ENCODE results near the gene ARHGAP24. TPM values are rescaled to one million over a fixed set of nuclear protein-coding genes. Genes with fewer than 3 reads are reported as not detected.

ARHGAP24 gene
- total and polyA plus RNA-seq, 2 donors (not counting 1 experiment from before 2014, with no cell fraction given) = 15.9 to 40.5 TPM

DNA sequence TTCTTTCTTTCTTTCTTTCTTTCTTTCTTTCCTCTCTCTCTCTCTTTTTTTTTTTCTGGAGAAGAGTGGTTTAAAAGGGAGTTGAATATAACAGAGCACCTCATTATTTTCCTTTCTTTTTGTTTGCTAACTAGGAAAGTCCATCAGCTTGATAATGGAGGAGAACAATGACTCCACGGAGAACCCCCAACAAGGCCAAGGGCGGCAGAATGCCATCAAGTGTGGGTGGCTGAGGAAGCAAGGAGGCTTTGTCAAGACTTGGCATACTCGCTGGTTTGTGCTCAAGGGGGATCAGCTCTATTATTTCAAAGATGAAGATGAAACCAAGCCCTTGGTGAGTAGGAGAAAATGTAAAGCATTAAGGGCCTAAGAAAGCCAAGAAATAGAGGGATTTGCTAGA, 95.4 kb downstream of the ARHGAP24 start:
- no peak overlapping the region for H3K9ac ChIP-seq (ENCODE audit: insufficient read depth, low read length)
- no peaks in the 10 kb centered on the region for H3K79me2 ChIP-seq (ENCODE audit: control insufficient read depth, insufficient read depth, low read length)
- H3K36me3 ChIP-seq (ENCODE audit: control insufficient read depth, insufficient read depth, low read length) = no peaks in the 10 kb centered on the region
- DNase-seq (ENCODE audit: low read depth in 2 of 2) = no peak
- H3K27ac ChIP-seq (ENCODE audit: insufficient read depth, low read length) = no peak overlapping the region
- no peak for TF ChIP-seq EZH2 (IDR thresholded peaks at IDR 0.05; ENCODE audit: low read length, missing control alignments)
- TF ChIP-seq, protein P1, sequence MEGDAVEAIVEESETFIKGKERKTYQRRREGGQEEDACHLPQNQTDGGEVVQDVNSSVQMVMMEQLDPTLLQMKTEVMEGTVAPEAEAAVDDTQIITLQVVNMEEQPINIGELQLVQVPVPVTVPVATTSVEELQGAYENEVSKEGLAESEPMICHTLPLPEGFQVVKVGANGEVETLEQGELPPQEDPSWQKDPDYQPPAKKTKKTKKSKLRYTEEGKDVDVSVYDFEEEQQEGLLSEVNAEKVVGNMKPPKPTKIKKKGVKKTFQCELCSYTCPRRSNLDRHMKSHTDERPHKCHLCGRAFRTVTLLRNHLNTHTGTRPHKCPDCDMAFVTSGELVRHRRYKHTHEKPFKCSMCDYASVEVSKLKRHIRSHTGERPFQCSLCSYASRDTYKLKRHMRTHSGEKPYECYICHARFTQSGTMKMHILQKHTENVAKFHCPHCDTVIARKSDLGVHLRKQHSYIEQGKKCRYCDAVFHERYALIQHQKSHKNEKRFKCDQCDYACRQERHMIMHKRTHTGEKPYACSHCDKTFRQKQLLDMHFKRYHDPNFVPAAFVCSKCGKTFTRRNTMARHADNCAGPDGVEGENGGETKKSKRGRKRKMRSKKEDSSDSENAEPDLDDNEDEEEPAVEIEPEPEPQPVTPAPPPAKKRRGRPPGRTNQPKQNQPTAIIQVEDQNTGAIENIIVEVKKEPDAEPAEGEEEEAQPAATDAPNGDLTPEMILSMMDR (conservative IDR thresholded peaks at IDR 0.05 in 1 of 2, IDR thresholded peaks at IDR 0.05 in 1 of 2; ENCODE audit: low read depth in 1 of 2, low read length in 2 of 2) = no peak
- H4K20me1 ChIP-seq (ENCODE audit: control insufficient read depth, extremely low read depth, insufficient read depth, low read length) = no peaks in the 10 kb centered on the region
- H3K27me3 ChIP-seq (ENCODE audit: control insufficient read depth, insufficient read depth, low read length) = no peaks in the 10 kb centered on the region
- no peak overlapping the region for H3K4me2 ChIP-seq (ENCODE audit: extremely low read depth, insufficient read depth, low read length)
- H3K4me3 ChIP-seq (replicated peaks in 1 of 4; ENCODE audit: control extremely low read depth in 1 of 4, insufficient read depth in 1 of 4, low read depth in 3 of 4, low read length in 4 of 4) = no peak overlapping the region
- H3K9me3 ChIP-seq (ENCODE audit: control insufficient read depth, insufficient read depth, low read depth, low read length) = no peaks in the 10 kb centered on the region
- H3K4me1 ChIP-seq (ENCODE audit: control insufficient read depth, extremely low read depth, insufficient read depth, low read length) = no peaks in the 10 kb centered on the region
- H2AFZ ChIP-seq (ENCODE audit: low read length) = no peak overlapping the region

DNA sequence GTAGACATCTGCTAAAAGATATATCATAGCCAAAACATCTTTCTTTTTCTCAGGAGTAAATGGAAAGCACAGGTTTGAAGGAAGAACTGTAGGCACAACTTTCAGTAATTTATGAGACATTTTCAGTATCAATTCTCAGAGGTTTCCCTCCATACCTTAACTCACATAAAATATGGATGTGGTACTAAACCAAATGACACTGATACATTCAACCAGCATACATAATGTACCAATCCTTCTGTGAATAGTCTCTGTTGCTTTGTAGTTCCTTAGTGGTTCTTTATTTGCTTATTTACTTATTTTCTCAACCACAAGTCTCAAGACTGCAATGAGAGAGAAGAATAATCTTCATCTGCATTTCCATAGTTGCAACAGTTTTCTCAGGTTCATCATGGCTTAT, 96.1 kb downstream of the ARHGAP24 start:
- Histone ChIP-seq H3K9ac (ENCODE audit: insufficient read depth, low read length) (no peak overlapping the region), H3K4me2 (ENCODE audit: extremely low read depth, insufficient read depth, low read length) (no peak overlapping the region)
- no peak for DNase-seq (ENCODE audit: low read depth in 2 of 2)

DNA sequence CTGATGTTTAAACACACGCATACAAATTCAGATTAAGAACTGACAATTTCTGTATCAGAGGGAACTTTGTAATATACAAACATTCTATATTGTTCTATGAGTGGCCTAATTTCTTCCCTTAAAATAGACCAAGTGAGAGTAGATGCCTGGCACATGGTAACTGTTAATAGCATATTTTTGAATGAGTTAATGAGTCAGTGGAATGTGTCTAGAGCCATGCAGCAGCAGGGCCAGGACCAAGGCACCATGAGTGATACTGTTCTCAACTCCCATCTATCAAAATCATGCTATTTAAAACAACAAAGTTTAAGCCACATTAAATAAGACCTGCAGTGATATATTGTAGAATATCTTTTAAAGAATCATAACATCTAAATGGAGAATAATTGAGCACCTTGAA, 98.3 kb downstream of the ARHGAP24 start:
- Histone ChIP-seq H4K20me1 (ENCODE audit: control insufficient read depth, extremely low read depth, insufficient read depth, low read length) (no peaks in the 10 kb centered on the region), H3K79me2 (ENCODE audit: control insufficient read depth, insufficient read depth, low read length) (no peaks in the 10 kb centered on the region), H3K4me2 (ENCODE audit: extremely low read depth, insufficient read depth, low read length) (no peak overlapping the region), H3K4me1 (ENCODE audit: control insufficient read depth, extremely low read depth, insufficient read depth, low read length) (no peaks in the 10 kb centered on the region), H2AFZ (ENCODE audit: low read length) (no peak overlapping the region), H3K36me3 (ENCODE audit: control insufficient read depth, insufficient read depth, low read length) (no peaks in the 10 kb centered on the region), H3K9me3 (ENCODE audit: control insufficient read depth, insufficient read depth, low read depth, low read length) (no peaks in the 10 kb centered on the region), H3K4me3 (replicated peaks in 1 of 4; ENCODE audit: control extremely low read depth in 1 of 4, insufficient read depth in 1 of 4, low read depth in 3 of 4, low read length in 4 of 4) (no peak overlapping the region), H3K9ac (ENCODE audit: insufficient read depth, low read length) (no peak overlapping the region), H3K27me3 (ENCODE audit: control insufficient read depth, insufficient read depth, low read length) (no peaks in the 10 kb centered on the region), H3K27ac (ENCODE audit: insufficient read depth, low read length) (no peak overlapping the region)
- TF ChIP-seq, protein P1 (conservative IDR thresholded peaks at IDR 0.05 in 1 of 2, IDR thresholded peaks at IDR 0.05 in 1 of 2; ENCODE audit: low read depth in 1 of 2, low read length in 2 of 2) = no peak
- no peak for TF ChIP-seq EZH2 (IDR thresholded peaks at IDR 0.05; ENCODE audit: low read length, missing control alignments)
- DNase-seq (ENCODE audit: low read depth in 2 of 2) = peak in 1 of 2 donors; percentile 33

More for the DNA sequence above, 96.1 kb downstream of the ARHGAP24 start:
- H3K27me3 ChIP-seq (ENCODE audit: control insufficient read depth, insufficient read depth, low read length) = no peaks in the 10 kb centered on the region
- no peaks in the 10 kb centered on the region for H3K4me1 ChIP-seq (ENCODE audit: control insufficient read depth, extremely low read depth, insufficient read depth, low read length)
- H4K20me1 ChIP-seq (ENCODE audit: control insufficient read depth, extremely low read depth, insufficient read depth, low read length) = no peaks in the 10 kb centered on the region
- H3K36me3 ChIP-seq (ENCODE audit: control insufficient read depth, insufficient read depth, low read length) = no peaks in the 10 kb centered on the region
- no peak overlapping the region for H2AFZ ChIP-seq (ENCODE audit: low read length)
- H3K4me3 ChIP-seq (replicated peaks in 1 of 4; ENCODE audit: control extremely low read depth in 1 of 4, insufficient read depth in 1 of 4, low read depth in 3 of 4, low read length in 4 of 4) = no peak overlapping the region
- no peaks in the 10 kb centered on the region for H3K9me3 ChIP-seq (ENCODE audit: control insufficient read depth, insufficient read depth, low read depth, low read length)
- H3K27ac ChIP-seq (ENCODE audit: insufficient read depth, low read length) = no peak overlapping the region
- no peak for TF ChIP-seq EZH2 (IDR thresholded peaks at IDR 0.05; ENCODE audit: low read length, missing control alignments)
- TF ChIP-seq, protein P1 (conservative IDR thresholded peaks at IDR 0.05 in 1 of 2, IDR thresholded peaks at IDR 0.05 in 1 of 2; ENCODE audit: low read depth in 1 of 2, low read length in 2 of 2) = no peak
- H3K79me2 ChIP-seq (ENCODE audit: control insufficient read depth, insufficient read depth, low read length) = no peaks in the 10 kb centered on the region
